Epithelial cell of prostate (primary cell): ENCODE data around the gene NLGN1.

Experiments used
- DNase-seq: peaks from one replicate; pipeline ENCODE4 v3.0.0-alpha.2; 2011; ENCODE audit warnings: low read depth, low spot score
- H3K27ac ChIP-seq: fragments of 450-650 bp; 2 replicates; pipeline ENCODE4 v1.5.1; 2017; ENCODE audit warnings: mild to moderate bottlenecking

NLGN1 gene

DNA sequence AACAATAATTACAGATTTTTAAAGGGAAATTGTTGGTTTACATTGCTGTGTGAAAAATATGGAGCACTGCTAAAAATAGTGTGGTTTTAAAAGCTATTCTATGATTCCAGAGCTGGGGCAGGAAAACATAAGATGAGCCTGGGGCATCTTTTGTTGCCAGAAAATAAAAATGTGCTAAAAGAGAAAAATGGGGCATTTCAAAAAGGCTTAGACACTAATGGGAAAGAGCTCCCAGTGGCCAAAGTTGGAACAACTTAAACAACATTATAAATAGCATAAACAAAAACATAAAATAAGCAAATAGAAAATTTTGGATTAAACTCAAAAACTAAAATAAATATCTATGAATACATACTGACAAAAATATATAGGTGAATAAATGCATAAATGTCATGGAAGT, 478.9 kb downstream of the NLGN1 start:
- DNase-seq, result no peak
- no peak overlapping the region for H3K27ac ChIP-seq

DNA sequence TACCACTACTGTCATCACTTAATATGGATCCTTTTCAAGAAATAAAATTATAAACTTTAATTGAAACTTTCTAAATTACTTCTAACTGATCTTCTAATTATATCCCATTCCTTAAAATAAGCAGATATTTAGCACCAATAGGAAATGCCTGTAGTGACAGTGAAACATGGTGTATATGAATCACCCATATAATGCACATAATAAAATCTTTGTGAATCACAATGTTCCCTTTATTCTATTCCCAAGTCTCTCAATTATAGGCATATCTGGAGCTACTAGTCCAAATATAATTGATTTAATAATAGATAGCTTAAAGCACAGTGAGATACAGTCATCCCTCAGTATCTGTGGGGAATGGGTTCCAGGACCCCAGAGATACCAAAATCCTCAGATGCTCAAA, 490.3 kb downstream of the NLGN1 start:
- no peak for DNase-seq

DNA sequence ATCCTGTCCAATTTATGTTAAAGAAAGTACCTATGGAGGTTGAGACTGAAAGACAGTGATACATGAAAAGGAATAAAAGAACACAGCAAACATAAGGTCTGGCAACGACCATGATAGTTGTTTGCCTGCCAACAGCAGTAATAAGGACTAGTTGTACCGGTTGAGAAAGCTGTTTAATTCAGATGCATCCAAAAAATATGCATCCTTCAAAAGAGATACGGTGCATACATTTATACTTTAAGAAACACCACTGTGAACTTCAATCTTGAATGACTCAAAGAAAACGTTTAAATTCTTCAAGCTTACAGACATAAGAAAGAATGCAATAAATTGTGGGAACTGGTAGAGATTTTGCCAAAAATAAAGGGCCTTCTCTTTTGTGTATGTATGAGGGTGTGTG, 492.1 kb downstream of the NLGN1 start:
- H3K27ac ChIP-seq, result no peak overlapping the region
- no peak for DNase-seq

More for the DNA sequence above, 490.3 kb downstream of the NLGN1 start:
- no peak overlapping the region for H3K27ac ChIP-seq

DNA sequence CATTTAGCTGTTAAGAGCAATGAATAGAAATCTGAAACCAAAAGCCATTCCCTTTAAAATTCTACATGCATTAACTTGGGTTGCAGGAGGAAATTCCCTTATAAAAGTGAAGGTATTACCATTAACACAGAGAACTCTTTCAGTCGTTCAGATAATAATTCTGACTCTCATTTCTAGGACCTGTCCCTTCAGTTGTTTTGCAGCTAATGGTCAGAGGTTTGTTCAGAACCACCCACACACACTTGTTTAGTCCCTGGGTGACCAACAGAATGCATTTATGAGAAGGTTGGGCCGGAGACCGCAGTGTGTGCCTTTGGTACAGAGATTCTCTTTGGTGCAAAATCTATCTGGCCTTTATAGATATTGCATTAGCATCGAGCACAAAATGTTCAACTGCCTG, 492.5 kb downstream of the NLGN1 start:
- no peak for DNase-seq
- no peak overlapping the region for H3K27ac ChIP-seq

DNA sequence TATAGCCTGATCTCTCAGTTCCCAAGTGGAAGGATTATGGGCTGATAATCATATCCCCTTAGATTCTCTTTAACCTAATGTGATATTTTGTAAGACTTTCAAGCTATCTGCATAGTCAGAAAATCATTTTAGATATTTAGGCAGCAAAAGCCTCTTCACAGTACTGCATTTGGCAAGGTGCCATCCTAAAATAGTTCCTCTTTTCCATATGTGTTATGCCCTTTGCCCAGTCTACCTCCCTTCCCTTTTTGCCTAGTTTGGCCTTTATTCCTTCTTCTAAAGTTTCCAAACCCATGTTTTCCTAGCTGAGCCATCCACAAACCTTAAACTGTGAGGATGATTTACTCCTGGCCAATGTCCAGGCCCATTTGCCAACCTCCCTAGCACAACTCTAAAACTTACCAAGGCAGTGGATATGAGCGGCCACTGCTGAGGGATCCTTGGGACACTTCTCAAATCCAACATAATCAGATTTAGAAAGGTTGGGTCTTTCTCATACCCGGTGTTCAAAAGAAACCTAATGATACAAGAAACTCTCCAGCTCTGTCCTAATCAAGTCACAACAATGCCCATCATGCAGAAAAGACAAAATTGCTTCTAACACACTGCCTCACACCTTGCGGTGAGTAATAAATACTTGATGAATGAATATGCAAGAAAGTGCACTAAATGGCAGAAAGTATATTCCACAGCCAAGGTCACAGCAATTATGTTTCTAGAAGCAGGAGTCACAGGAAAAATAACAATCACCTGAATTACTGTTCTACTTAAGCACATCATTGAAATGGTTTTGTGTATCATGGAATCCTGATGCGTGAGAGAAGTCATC, 493.9 kb downstream of the NLGN1 start:
- no peak for DNase-seq
- H3K27ac ChIP-seq, result peak overlapping the region; percentile 75

DNA sequence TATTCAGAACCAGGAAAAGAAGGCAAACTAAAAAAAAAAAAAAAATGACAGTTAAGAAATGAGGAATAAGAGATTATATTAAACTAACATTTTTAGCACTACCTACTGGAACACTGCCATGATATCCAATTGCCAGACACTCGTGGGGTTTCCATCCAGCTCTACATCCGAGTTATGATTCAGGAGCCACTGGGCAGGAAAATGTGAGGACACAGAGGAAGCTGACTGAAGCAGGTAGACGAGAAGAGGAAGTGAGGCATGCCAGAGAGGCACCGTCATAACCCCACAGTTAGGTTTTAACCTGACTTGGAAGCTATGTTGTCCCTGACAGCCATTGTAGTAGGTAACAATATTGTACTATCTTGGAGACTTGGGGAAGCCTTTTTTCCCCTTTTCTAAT, 495.0 kb downstream of the NLGN1 start:
- peak overlapping the region; percentile 75 for H3K27ac ChIP-seq
- peak; percentile 31 for DNase-seq

DNA sequence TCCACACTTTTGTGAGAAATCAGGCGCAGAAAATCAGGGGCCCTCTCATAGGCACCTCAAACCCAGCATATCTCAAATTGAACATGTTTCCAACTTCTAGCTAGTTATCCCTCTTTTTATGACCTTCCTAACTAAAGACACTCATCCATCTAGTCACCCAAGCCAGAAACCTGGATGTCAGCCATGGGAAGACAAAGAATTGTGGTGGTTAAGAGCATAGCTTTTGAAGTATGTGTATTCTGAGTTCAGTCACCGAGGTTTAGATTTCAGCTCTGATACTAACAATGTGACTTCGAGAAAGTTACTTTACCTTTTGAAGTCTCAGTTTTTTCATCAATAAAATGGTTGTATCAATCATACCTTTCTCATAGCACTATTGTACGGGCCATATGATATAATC, 495.5 kb downstream of the NLGN1 start:
- peak; percentile 22 for DNase-seq

DNA sequence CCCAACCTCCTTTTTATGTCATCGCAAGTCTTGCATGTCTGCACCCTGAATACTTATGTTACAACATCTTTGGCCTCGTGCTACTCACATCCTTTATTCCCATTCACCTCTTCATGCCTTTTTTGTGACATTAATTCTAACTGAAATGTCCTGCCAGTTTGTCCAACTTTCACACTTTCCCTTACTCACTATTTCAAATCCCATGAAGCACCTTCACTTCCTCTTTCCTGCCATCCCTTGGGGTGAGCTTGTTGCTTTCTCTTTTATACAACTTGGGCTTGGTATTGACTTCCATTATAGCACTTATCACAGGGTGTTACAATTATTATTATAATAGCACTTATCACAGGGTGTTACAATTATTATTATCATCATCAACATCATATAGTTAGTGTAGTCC, 496.3 kb downstream of the NLGN1 start:
- no peak overlapping the region for H3K27ac ChIP-seq
- no peak for DNase-seq

More for the DNA sequence above, 495.5 kb downstream of the NLGN1 start:
- peak overlapping the region; percentile 75 for H3K27ac ChIP-seq

DNA sequence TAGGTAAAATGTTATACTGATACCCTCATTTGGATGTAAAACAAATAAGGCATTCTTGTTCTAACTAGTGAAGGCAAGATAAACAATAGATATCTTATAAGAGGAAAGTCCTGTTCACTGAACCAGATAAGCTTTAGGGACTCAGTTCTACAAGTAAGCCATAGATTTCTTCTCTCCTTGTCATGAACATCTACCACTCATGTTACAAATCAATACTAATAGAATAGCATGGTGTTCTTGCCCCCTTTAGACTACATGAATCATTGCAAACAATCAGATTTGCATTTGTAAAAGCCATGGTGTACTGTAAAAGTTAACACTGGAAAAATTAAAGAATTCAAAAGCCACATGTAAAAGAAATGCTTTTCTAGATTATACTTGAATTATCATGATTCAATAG, 500.1 kb downstream of the NLGN1 start:
- DNase-seq, result no peak
- H3K27ac ChIP-seq, result no peak overlapping the region

DNA sequence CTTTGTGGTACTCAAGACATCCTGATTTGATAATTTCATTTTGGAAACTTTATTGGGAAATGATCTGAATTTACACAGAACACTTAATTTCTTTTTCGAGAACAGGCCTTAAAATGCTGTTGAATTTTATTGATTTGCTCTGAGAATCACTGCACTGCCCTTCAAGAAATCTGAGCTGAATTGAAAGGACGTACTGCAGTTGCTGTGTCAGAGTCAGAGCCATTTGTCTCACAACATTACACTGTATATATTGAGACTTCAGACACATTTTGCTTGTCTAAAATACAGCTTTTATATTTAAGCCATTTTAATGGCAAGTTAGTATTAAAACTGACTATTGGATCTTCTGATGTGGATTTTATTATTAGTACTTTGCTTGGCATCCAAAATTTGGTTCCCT, 504.1 kb downstream of the NLGN1 start:
- no peak for DNase-seq
- no peak overlapping the region for H3K27ac ChIP-seq

DNA sequence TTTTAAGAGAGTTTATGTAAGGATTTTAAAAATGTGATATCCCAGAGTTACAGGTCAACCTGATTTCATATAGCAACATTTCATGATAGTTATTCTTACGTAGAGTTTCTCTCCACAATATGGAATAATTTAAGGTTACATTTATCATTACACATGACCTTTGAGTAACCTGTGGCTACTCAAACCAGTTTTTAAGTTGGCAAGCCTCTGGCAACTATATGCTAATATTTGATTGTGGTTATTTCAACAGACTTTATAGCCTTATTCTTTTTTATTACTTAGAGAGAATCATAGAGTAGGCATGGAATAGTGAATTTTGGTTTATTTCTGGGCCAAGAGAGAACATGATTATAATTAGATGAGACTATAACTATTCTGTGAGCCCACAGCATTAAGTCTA, 504.9 kb downstream of the NLGN1 start:
- H3K27ac ChIP-seq, result no peak overlapping the region
- DNase-seq, result no peak

DNA sequence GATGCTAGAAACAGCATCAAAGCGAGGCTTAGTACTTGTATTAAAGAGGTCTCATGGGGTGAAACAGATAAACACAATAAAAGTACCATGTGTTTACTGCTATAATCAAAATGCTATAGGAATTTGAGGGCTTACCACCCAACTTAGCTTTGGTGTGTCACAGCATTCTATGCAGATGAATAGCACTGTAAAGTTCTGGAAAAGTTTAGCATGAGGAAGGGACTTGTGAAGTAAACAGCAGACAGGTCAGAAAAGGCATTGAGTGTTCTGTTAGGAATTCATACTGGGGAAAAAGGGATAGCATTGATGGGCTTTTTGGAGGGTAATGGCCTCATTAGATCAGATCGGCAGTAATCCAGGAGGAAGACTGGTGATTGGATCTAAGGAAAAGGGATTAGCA, 505.3 kb downstream of the NLGN1 start:
- no peak overlapping the region for H3K27ac ChIP-seq
- DNase-seq, result no peak

DNA sequence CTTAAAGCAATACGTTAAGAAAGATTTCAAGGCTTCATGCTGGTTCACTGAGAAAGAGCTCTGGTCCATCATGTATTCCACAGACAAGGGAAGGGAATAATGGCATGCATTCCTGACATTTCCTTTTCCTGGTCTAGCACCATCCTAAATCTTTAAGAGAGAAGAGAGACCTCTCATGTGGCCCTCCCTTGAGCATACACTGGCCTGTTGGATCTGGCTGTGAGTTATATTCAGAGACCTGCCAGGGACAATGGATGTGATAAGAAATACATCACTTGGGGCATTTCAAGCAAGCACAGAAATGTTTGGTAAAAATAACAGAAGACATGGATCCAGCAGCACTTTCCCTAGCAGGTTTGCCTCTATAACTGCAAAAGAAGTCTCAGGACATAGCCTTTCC, 507.8 kb downstream of the NLGN1 start:
- H3K27ac ChIP-seq, result no peak overlapping the region
- no peak for DNase-seq

DNA sequence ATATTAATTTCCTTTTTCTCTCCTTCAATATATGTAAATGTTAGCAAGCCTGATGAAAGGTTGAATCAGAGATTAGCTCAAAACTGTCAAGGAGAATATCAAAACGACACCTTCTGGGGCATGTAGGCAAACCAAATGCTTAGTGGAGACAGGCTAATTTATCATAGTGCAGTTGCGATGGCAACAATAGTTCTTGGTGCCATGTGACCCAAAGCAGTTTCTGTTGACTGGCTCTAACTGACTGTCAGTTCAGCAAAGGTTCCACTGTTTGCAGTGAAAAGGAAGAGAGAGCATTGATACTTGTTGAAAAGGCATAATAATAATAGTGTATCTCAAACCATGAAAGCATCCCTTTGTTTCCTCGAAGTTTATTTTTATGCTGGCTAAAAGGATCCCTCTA, 513.9 kb downstream of the NLGN1 start:
- DNase-seq, result no peak
- no peak overlapping the region for H3K27ac ChIP-seq

DNA sequence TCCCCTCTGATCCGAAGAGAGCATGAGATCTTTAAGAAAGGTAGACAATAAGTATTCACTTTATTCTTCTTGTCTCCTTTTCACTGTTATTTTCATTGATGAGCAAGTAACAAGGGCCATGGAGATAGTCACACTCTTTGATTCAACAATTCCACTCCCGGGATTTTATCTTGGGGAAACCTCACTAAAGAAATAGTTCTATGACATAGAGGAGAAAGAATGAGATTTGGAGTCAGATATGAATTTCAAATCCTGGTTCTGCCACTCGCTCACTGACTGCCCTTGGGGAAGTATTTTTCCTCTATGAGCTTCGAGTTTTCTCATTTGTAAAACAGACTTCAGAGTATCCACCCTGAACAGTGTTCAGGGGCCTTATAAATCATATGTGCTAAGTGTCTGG, 514.6 kb downstream of the NLGN1 start:
- no peak overlapping the region for H3K27ac ChIP-seq
- DNase-seq, result no peak

DNA sequence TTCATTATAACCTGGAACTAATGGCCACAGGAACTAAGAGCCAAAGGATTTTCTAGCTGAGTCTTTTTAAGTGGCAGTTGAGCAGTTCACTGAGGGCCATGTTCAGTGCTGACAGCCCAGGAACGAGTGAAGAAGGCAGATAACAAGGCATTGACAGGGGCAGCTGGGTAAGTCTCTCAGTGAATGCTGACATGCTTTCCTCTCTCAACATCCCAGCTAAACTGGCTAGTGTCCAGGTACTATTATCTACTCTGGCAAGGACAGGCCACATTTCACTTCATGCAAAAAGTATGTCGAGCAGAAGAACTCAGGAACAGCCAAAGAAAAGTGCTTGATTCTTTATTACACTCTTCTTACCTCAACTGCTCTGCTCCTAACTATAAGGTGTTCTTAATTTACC, 515.9 kb downstream of the NLGN1 start:
- DNase-seq, result no peak
- no peak overlapping the region for H3K27ac ChIP-seq

DNA sequence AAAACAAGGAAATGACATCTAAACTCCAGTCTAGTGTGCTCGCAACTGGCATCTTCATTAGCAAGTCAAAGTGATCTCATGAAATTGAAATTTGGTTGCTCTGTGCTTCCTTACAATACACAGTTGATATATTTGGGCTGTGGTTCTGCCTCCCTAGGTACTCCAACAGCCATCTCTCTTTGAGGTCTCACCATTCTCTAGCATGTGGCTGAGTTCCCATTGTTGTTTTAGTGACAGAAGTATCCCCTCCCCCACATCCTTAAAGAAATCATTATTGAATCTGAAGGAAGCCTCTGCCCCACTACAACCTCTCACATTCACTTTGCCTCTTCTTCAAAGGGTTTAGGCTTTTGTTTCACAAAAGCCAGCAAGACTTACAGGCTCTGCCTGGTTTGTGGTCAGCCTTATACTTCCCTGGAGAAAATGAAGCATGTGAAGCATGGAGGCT, 516.5 kb downstream of the NLGN1 start:
- no peak for DNase-seq
- no peak overlapping the region for H3K27ac ChIP-seq

DNA sequence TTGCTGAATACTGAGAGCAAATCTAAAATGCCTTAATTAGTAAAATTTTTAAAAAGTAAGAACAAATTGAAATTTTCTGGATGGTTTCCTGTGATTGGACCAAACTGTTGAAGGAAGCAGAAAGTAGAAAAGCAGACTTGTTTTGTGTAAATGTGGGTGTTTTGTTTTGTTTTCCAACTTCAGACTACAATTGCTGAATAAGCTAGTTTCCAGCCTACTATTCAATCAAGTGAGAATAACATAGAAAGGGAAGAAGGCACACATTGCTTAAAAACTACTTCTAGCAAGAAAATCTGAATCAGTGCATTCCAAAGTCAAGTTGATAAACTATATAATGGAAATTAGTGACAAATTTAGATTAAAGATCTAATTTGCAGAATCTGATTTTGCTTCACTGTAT, 519.3 kb downstream of the NLGN1 start:
- H3K27ac ChIP-seq, result no peak overlapping the region
- DNase-seq, result no peak

DNA sequence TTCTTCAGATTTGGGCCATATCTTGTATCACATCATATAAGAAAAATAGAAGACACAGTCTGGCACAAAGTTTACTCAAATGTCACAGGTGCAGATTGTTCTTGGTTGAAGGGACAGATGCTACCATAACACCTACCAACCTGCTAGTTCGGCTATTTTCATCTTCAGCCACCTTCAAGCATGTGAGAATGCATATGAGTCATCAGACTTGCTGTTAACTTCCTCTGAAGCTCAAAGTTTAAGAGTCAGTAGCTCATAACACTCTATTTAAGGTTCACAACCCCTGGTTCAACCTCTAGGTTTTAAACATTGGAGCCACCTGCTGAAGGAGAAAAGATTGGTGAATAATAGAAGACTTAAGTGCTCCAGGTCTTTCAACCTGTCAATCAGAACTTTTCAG, 522.8 kb downstream of the NLGN1 start:
- H3K27ac ChIP-seq, result no peak overlapping the region
- DNase-seq, result no peak

DNA sequence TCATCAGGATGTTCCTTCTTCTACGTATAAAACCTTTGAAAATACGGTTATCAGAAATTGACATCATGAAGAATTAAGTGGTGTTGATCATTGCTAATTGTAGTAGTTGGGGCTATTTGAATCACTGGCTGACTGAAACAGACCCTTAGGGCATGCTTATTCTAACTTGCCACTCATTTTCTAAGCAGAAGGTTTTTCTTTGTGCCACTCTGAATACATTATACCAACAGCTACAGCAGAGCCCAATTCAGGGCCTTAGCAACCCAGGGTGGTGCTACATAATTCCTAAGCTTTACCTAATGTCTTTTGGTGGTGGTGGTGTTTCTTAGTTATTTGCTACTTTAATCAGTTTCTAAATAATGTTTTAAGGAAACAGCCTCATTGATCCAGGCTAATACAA, 524.2 kb downstream of the NLGN1 start:
- H3K27ac ChIP-seq, result no peak overlapping the region
- DNase-seq, result no peak

DNA sequence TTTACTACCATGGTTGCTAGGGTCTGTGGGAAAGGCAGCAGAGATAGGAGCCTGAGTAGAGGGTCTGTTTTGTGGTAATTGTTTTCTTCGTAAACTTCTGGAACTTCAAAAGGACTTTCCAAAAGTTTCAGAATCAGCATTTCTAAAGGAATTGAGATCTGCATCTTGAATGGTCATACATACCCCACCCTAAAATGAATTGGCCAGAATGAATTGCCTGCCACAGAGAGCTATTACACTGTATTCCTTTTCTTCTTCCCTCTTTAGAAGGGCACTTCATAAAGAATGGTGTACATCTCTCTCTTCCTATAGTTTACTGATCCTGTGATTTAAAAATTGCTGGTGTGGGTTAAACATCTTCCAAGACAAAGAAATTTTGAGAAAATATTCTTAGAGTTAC, 525.7 kb downstream of the NLGN1 start:
- no peak for DNase-seq
- no peak overlapping the region for H3K27ac ChIP-seq

DNA sequence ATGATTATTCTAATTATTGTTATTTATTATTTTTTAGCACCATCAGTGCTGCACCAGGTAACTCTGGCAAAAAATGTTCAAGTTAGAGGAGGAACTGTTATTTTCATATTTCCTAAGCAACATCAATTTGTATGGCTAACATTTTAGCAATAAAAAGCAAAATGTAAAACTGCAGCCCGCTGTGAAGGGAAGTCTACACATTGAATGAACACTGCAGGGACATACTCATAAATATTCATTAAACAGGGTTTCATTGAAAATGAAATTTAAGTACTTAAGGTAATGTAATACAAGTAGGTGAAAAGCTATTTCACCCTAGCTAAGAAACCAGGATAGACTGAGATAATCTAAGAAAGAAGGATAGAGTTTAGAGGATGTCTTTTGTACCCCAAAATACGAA, 532.7 kb downstream of the NLGN1 start:
- DNase-seq, result no peak
- no peak overlapping the region for H3K27ac ChIP-seq
